ENCODE measurements around the gene WDFY4.

DNA sequence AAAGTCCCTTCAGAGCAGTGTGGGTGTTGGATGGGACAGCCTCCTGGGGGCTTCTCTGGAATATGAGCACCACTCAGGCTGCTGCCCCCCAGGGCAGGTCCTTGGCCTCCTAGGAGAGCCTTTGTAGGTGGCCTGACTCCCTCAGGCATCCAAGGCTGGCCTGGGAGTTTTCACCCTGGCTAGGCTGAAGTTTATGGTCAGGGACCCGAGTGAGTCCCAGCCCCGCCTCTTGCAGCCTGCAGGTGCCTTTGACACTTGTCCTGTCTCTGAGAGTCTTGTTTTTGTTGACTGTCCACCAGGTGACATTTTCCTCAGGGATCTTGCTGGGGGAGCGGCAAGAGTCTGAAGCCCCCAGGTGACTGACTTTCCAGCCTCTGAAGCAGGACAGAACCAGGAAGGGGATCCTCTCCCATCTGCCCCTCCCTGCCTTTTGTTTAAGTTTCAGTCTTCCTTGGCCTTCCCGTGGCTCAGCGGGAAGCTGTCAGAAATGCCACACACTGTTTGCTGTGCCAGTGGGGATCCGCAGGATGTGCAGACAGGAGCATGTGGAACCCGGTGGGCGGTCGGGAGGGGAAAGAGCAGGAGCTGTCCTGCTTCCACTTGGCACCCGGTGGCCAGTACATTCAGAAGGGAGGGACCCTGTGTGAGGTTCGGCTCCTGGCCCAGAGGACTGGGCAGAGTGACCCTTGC is 195.5 kb downstream of the WDFY4 start:
- TF ChIP-seq, protein P1, sequence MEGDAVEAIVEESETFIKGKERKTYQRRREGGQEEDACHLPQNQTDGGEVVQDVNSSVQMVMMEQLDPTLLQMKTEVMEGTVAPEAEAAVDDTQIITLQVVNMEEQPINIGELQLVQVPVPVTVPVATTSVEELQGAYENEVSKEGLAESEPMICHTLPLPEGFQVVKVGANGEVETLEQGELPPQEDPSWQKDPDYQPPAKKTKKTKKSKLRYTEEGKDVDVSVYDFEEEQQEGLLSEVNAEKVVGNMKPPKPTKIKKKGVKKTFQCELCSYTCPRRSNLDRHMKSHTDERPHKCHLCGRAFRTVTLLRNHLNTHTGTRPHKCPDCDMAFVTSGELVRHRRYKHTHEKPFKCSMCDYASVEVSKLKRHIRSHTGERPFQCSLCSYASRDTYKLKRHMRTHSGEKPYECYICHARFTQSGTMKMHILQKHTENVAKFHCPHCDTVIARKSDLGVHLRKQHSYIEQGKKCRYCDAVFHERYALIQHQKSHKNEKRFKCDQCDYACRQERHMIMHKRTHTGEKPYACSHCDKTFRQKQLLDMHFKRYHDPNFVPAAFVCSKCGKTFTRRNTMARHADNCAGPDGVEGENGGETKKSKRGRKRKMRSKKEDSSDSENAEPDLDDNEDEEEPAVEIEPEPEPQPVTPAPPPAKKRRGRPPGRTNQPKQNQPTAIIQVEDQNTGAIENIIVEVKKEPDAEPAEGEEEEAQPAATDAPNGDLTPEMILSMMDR (IDR thresholded peaks at IDR 0.05; ENCODE audit: low read depth, low read length, missing input control): no peak
- TF ChIP-seq TAF1 (conservative IDR thresholded peaks at IDR 0.05) (no peak), EGR1 (IDR thresholded peaks at IDR 0.05; ENCODE audit: low read depth in 2 of 2) (no peak), YY1 (IDR thresholded peaks at IDR 0.05) (no peak), RAD21 (IDR thresholded peaks at IDR 0.05) (no peak)
- TF ChIP-seq, protein P2, sequence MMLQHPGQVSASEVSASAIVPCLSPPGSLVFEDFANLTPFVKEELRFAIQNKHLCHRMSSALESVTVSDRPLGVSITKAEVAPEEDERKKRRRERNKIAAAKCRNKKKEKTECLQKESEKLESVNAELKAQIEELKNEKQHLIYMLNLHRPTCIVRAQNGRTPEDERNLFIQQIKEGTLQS (IDR thresholded peaks at IDR 0.05): no peak
- TF ChIP-seq, protein P3, sequence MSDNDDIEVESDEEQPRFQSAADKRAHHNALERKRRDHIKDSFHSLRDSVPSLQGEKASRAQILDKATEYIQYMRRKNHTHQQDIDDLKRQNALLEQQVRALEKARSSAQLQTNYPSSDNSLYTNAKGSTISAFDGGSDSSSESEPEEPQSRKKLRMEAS (IDR thresholded peaks at IDR 0.05): no peak

All from liver (tissue), 3 donors.